ENCODE results near the gene SULT1B1.

The SULT1B1 gene

DNA sequence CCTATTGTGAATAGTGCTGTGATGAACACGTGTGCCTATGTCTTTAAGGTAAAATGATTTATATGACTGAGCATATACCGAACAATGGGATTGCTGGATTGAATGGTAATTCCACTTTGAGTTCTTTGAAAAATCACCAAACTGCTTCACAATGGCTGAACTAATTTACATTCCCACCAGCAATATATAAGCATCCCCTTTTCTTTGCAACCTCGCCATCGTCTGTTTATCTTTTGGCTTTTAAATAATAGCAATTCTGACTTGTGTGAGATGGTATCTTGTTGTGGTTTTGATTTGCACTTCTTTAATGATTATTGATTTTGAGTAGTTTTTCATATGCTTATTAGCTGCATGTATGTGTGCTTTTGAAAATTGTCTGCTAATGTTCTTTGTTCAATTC is 75.6 kb downstream of the SULT1B1 start:
- Histone ChIP-seq H3F3A (ENCODE audit: insufficient read depth, low read length) (no peaks in the 10 kb centered on the region), H3K4me3 (ENCODE audit: low read depth, low read length, poor library complexity, severe bottlenecking) (no peak overlapping the region), H3K79me2 (ENCODE audit: insufficient read depth, low read length) (no peaks in the 10 kb centered on the region), H3K4me2 (ENCODE audit: low read length) (no peak overlapping the region), H3K9me2 (ENCODE audit: low read depth, low read length) (no peaks in the 10 kb centered on the region), H4K20me1 (ENCODE audit: insufficient read depth, low read length) (no peaks in the 10 kb centered on the region), H3K27me3 (ENCODE audit: insufficient read depth, low read length) (no peaks in the 10 kb centered on the region), H2AFZ (ENCODE audit: low read length) (no peak overlapping the region), H3K27ac (ENCODE audit: low read depth, low read length, poor library complexity, severe bottlenecking) (no peak overlapping the region), H3K36me3 (ENCODE audit: insufficient read depth, low read length) (no peaks in the 10 kb centered on the region), H3K4me1 (ENCODE audit: insufficient read depth, low read length, severe bottlenecking) (no peaks in the 10 kb centered on the region), H3K9ac (ENCODE audit: low read length) (no peak overlapping the region), H3K9me3 (ENCODE audit: low read length) (no peaks in the 10 kb centered on the region)
- TF ChIP-seq CTCF (IDR thresholded peaks at IDR 0.05; ENCODE audit: low read length) = no peak
- TF ChIP-seq EZH2 (IDR thresholded peaks at IDR 0.05; ENCODE audit: borderline replicate concordance, low read length) = no peak

Data from OCI-LY1 (cell line).